GM19240 (cell line): Measurements from ENCODE around the gene FRMD4A.
"Not testable (repeated sequence)": the region's sequence is repeated elsewhere in the genome, so short reads cannot be mapped to it uniquely, and the experiment has no call there.

Source experiments
- DNase-seq: peaks from one replicate; pipeline ENCODE4 v3.0.0; 2011; ENCODE audit warnings: low spot score; ENCODE audit not compliant: insufficient read length

FRMD4A gene

GRCh38 chr10:13955409-13956068 is 375.2 kb downstream of the FRMD4A start:
- DNase-seq: no peak

- DNase-seq: not testable (repeated sequence)
Measured at GRCh38 chr10:13954195-13954594, 376.5 kb downstream of the FRMD4A start.

- DNase-seq: no peak
Measured at GRCh38 chr10:13953371-13953770, 377.4 kb downstream of the FRMD4A start.

GRCh38 chr10:13950543-13950939 is 380.2 kb downstream of the FRMD4A start:
- no peak for DNase-seq

GRCh38 chr10:13949844-13950542 is 380.7 kb downstream of the FRMD4A start:
- no peak for DNase-seq

- DNase-seq: no peak
Measured at GRCh38 chr10:13946209-13946460, 384.6 kb downstream of the FRMD4A start.

GRCh38 chr10:13945390-13946208 is 385.1 kb downstream of the FRMD4A start:
- no peak for DNase-seq

- DNase-seq: no peak
Measured at GRCh38 chr10:13944823-13945222, 385.9 kb downstream of the FRMD4A start.

GRCh38 chr10:13943735-13944398 is 386.9 kb downstream of the FRMD4A start:
- DNase-seq: no peak

- DNase-seq: no peak
Measured at GRCh38 chr10:13942035-13942434, 388.7 kb downstream of the FRMD4A start.

- DNase-seq: no peak
Measured at GRCh38 chr10:13939391-13939790, 391.3 kb downstream of the FRMD4A start.

GRCh38 chr10:13938950-13939349 is 391.8 kb downstream of the FRMD4A start:
- DNase-seq: no peak

- no peak for DNase-seq
Measured at GRCh38 chr10:13936826-13937225, 393.9 kb downstream of the FRMD4A start.

GRCh38 chr10:13930120-13930519 is 400.6 kb downstream of the FRMD4A start:
- no peak for DNase-seq

GRCh38 chr10:13928451-13928850 is 402.3 kb downstream of the FRMD4A start:
- no peak for DNase-seq

GRCh38 chr10:13925971-13926780 is 404.5 kb downstream of the FRMD4A start:
- DNase-seq: no peak

- DNase-seq: no peak
Measured at GRCh38 chr10:13924040-13924725, 406.5 kb downstream of the FRMD4A start.

- no peak for DNase-seq
Measured at GRCh38 chr10:13922586-13922985, 408.1 kb downstream of the FRMD4A start.

- DNase-seq: no peak
Measured at GRCh38 chr10:13921941-13922340, 408.8 kb downstream of the FRMD4A start.

GRCh38 chr10:13921131-13921530 is 409.6 kb downstream of the FRMD4A start:
- not testable (repeated sequence) for DNase-seq

GRCh38 chr10:13920465-13920864 is 410.3 kb downstream of the FRMD4A start:
- DNase-seq: no peak
